NCI-H748 (cell line): ENCODE results near the gene YTHDC1.
"Not testable (repeated sequence)": the region's sequence is repeated elsewhere in the genome, so short reads cannot be mapped to it uniquely, and the experiment has no call there.

ENCODE experiments used
- DNase-seq: peaks from one replicate; lab custom pipeline; 2025; ENCODE audit not compliant: unreplicated experiment; lab: John Stamatoyannopoulos, UW

The YTHDC1 gene

DNA sequence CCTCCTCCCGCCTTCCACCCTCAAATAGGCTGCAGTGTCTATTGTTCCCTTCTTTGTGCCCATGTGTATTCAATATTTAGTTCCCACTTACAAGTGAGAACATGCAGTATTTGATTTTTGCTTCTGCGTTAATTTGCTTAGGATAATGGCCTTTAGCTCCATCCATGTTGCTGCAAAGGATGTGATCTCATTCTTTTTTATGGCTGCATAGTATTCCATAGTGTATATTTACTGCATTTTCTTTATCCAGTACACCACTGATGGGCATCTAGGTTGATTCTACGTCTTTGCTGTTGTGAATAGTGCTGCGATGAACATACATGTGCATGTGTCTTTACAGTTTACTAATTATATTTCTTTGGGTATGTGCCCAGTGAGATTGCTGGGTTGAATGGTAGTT, 52.8 kb downstream of the YTHDC1 start:
- no peak for DNase-seq

- DNase-seq, result no peak
These were observed 58.6 kb downstream of the YTHDC1 start for GRCh38 chr4:68291256-68291655.

DNA sequence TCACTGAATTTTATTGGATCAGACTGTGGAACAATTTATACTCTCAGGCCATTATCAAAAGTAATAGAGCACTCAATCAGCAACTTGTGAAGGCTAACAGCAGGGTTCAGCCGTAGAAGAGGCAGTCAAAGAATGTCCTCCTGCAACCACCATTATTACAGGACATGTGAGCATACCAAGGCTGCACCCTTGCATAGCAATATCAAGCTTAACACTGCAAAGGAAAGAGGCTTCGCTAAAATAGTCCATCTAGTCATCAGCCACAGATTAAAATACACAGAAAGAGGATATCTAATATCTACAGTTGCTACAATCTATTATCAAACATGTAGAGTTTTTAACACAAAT, 61.5 kb downstream of the YTHDC1 start:
- DNase-seq, result no peak

GRCh38 chr4:68287704-68288392, 62.0 kb downstream of the YTHDC1 start:
- DNase-seq, result no peak

GRCh38 chr4:68283714-68284113, 66.2 kb downstream of the YTHDC1 start:
- DNase-seq, result no peak

DNA sequence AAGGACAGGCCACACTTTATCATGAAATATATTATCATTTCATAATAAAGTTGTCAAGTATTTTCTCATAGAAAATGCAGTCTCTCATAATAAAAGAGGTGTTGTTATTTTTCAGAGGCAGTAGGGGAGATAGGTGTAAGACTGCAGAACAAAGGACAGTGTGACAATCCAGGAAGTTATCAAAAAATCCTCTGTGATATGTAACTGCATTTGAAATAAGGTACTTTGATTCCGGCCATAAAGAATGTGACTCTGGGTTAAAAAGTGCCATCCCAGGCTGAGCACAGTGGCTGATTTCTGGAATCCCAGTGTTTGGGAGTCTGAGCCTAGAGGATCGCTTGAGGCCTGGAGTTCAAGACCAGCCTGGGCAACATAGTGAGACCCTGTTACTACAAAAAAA, 66.8 kb downstream of the YTHDC1 start:
- no peak for DNase-seq

DNA sequence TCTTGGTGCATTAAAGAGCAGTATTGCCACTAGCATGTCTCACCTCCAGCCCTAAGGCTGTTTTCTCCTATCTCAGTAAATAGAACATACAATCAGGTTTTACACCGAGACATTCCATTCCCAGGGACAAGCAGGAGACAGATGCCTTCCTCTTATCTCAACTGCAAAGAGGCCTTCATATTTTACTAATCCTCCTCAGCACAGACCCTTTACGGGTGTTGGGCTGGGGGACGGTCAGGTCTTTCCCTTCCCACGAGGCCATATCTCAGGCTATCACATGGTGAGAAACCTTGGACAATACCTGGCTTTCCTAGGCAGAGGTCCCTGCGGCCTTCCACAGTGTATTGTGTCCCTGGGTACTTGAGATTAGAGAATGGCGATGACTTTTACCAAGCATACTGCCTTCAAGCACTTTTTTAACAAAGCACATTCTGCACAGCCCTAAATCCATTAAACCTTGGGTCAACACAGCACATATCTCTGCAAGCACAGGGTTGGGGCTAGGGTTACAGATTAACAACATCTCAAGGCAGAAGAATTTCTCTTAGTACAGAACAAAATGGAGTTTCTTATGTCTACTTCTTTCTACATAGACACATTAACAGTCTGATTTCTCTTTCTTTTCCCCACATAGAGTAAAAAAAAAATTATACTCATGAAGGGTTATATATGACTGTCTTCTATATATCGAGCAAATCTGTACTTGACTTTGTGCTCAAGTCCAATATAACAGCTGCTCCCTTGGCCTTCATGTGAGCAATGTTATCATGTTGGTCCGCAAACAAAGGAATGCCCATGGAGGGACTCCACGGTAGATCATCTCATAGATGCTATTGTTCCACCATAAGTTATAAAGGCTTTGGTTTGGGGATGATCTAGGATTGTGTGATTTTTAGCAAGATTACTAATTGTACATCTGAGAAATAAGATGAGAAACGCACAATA, 67.8 kb downstream of the YTHDC1 start:
- not testable (repeated sequence) for DNase-seq

DNA sequence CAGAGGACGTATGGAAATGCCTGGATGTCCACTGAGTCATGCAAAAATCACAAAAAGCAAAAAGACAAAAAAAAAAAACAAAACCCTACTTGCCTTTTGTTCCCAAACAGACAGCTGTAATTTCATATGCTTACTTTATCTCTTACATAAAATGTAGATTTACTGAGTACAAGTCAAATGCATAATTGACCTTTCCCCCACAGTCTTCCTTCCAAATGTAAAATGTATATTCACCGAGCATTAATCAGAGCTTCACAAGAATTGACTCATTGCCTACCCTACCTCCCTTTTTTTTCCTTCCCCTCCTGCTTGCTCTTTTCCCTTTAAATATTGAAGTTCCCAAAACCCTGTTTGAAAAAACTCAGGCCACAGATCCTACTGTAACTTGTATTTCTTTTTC, 71.9 kb downstream of the YTHDC1 start:
- no peak for DNase-seq

DNA sequence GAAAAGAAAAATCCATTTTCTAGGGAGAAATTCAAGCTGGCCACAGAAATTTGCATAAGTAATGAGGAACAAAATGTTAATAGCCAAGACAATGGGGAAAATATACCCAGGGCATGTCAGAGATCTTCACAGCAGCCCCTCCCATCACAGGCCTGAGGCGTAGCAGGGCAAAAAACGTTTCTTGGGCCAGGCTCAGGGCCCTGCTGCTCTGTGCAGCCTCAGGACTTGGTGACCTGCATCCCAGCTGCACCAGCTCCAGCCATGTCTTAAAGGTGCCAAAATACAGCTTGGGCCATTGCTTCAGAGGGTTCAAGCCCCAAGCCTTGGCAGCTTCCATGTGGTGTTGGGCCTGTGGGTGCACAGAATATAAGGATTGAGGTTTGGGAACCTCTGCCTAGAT, 72.3 kb downstream of the YTHDC1 start:
- no peak for DNase-seq

DNA sequence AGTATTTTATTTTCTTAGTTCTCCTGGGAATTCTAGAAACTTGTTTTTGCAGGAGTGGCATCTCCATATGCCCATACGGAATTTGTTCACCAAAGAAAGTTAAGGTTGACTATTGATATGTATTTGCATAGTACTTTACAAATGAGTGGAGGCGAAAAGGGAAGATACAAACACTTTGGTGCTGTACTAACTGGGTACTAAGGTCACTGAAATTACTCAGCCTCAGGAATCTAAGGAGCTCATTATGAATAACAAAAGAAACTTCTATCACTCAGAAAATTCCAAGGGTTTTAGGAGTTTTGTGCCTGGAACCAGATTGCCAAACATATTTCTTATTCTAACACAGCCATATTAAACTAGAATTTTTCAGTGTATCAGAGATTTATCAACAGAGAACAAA, 77.0 kb downstream of the YTHDC1 start:
- DNase-seq, result no peak

- DNase-seq, result peak; percentile 4
These were observed 77.5 kb downstream of the YTHDC1 start for GRCh38 chr4:68272380-68272779.

DNA sequence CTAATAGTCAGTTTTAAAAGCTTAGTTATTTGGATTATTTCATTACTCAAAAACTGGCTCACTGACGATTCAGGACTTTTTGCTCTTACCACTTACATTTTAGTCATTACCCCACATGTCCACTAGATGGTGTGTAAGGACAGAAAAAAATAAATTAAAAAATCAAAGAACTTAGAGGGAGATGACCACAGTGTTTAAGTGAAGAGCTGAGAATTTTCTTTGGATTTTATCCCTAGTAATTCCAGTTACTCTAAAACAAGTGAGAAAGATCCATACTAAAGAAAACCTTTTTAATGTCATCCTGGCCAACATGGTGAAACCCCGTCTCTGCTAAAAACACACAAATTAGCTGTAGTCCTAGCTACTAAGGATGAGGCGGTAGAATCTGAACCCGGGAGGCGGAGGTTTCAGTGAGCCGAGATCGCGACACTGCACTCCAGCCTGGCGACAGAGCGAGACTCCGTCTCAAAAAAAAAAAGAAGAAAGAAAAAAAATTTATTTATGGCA, 78.0 kb downstream of the YTHDC1 start:
- peak; percentile 35 for DNase-seq

DNA sequence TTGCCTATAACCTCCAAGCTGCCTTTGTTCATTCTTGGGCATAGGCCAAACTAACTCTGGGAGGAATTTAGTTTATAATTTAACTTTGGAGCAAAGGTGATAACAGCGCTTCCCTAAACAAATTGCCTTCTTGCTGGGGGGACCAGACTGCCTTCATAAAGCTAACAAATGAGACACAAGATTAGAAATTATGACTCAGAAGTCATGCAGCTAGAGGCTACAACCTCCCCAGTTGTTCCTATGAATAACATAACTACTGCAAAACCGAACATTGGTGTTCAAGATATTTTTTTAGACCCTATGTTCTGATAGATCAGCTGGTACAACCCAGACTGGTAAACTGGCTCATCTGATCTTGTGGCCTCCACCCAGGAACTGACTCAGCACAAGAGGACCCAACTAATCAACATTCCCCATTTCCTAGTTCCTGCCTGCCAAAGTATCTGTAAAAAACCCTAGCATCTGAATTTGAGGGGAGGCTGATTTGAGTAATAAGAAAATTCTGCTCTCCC, 82.4 kb downstream of the YTHDC1 start:
- no peak for DNase-seq

GRCh38 chr4:68264875-68265565, 84.9 kb downstream of the YTHDC1 start:
- DNase-seq, result no peak
